Measurements from ENCODE around the gene XIST.
"Not testable (repeated sequence)": the region's sequence is repeated elsewhere in the genome, so short reads cannot be mapped to it uniquely, and the experiment has no call there.

XIST gene

DNA sequence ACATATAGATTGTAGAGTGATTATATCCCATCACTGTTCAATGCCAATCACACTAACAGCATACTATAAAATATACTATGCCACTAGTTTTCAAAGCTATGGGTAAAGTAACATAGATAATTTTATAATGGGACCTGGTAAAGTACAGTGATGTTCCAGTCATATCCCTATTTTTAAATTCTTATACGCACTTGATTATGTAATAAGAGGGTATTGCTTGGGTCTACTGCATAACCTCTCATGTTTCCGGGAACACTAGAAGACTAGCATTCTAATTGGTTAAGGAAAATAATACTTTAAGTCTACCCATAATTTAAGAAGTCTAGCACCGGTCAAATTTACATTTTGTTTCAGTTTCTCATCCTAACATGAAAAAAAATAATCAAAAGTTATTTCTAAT, 14.4 kb downstream of the XIST start:
- DNase-seq, result no peak

DNA sequence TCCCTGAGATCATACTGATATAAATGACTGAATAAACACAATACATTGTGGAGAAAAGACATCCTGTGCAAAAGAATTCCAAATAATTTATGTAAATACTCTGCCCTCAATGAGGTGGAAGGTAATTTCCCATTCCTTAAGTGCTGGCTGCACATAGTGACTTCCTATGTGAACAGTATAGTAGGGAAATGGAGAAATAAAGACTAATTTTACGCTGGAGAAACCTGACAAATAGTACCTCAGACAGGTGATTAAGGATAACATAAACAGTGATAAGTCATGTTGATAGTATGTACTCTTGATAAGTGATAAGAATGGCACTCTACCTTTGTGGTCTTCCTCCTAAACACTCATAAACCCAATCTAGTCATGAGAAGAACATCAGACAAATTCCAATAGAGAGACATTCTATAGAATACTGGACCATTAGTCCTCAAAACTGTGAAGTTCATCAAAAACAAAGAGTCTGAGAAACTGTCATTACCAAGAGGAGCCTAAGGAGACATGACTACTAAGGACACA, 15.5 kb downstream of the XIST start:
- DNase-seq, result no peak

DNA sequence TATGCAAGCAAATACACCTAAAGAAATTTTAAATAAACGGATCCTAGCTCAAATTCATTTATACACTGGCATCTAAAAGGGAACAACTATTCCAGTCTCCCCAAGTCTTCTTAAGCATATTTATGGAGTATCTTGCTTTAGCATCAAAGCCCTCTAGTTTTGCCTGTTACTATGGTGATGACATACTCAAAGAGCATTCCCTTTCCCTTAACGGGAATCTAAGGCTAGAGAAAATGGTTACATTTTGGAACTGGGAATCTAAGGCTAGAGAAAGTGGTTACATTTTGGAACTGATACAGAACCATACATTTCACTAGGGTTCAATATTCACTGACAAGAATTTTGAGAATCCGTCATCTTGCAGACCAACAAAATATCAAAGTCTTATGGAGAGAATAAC, 18.3 kb downstream of the XIST start:
- DNase-seq, result no peak

DNA sequence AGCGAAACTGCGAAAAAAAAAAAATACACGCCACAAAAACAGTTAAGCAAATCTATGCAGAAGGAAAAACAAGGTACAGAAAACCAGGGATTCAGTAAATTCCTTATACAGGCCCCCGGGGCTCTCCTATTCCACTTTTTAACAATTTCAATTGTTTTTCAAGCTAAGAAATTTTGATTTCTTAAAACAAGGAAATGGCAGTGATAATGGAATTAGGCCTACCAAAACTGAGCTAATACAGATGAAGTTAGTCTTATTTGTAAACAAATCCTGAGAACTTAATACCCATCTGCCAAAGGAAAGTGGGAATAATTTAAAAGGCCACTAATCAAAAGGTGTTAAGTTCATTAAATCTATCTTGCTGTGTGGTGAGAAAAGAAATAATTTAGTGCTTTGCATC, 20.2 kb downstream of the XIST start:
- DNase-seq, result no peak

DNA sequence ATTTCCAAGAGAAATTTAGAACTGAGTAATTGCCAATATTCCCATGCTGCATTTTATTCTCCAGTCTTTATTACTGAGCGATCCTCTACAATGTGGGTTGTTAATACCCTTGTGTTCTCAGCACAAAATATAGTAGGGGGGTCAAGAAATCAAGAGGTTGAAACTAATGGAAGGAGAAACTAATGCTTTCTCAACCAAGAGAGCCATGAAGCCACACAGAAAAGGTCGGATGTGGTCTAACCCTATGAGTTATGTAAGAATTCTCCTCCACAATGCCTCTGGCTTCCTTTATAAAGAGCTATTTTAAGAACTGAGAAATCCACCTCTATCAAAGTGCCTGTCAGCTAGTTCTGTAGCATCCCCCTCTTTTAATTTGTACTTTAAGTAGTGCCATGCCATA, 21.0 kb downstream of the XIST start:
- DNase-seq, result no peak

DNA sequence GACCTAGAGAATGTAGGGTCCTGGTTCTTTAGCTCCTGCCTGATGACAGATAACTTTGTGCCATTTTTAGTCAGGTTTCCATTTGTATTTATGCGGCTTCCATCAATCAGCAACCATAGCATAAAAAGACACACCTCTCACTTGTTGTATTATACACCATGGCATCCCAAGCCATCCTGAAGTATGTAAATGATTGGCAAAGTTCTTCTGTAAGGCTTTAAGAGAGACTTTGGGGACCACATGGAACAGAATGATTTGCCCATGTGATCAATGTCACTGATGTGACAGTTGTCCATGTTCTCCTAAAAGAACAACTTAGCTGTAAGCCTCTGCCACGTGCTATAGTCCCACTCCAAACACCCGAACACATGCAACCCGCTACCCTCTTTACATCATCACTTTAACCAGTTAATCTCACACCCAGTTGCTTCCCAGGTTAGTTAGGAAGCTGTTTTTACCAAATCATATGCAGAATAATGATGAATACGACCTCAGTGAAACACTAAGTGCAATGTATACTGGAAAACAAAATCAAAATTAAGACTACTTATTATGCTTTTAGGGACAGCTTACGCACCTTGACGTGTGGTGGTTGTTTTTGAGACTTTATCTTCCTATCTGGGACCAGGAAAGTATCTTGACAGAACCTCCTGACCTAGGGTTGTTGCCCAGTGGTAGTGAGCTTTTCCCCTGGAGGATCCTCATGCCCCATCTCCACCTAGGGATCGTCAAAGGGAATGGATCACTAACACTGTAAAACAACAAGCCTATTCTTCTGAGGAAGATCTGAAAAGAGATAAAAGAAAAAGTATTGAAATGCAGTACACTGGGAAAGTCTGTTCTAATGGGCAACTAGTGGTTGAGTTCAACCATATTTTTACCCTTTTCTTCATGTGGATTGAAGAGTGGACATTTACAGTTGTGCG, 21.8 kb downstream of the XIST start:
- no peak for DNase-seq

DNA sequence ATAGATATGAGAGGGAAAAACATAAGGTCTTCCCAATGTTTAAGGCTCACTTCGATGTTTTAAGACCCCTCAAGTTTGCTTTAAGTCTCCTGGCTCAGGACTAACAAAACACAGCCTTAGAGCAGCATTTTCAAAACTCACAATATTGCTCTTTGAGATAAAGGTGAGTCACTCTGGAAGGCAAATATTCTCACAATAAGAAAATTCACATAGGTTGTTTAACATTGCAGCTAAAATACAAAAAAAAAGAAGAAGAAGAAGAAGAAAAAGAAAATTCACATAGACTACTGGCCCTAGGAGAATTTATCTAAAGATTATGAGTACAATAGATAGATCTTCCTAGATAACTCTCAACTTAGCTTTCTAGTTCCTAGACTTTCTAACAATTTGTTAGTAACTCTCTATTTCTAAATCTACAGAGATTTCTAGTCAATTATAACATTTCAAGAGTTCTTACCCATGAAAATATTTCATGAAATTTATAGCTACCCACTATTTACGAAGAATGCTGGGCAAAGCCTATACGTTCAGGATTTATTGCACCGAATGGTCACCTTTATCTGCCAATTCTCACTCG, 22.5 kb downstream of the XIST start:
- no peak for DNase-seq

DNA sequence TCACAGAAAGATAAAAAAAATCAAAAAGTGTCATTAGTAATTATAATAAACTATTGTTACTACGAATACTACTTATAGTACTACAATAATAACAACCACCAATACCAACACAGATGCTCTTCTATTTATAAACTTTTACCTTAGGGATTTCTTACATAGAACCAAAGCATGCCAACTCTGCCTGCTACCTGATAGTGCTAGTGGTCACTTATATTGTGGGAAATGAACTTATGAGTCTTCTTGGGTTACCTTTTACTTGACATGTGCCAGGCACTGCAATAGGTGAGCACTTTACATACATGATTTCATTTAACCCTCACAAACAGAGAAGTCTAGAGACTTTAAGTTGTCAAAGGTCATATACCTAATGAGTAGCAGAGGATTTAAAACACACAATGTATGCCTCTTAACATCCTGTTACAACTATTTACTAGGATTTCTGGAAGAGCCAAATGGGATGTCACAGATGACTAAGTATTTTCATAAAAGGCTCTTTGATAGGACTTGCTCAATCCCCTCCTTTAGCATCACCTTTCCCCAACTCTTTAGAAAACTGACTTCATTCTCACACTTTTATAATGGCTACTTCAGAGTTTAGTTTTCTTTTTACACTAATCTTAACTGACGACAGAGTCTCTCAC, 24.3 kb downstream of the XIST start:
- no peak for DNase-seq

DNA sequence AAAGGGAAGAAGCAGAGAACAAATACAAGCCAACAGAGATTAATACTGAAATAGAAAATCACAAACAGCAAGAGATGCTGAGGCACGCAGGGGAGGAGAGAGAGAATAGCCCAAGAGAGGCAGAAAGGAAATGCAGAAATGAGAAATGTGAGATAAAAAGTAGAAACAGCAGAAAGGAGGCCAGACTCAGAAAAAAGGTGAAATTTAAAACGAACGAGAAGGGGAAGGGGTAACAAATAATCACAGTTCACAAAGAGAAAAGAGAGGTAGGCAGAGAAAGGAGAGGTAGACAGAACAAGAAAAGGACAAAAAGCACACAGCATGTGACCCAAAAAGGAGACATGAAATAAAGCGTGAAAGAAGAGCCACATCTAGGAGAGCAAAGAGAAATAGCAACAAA, 25.1 kb downstream of the XIST start:
- no peak for DNase-seq

DNA sequence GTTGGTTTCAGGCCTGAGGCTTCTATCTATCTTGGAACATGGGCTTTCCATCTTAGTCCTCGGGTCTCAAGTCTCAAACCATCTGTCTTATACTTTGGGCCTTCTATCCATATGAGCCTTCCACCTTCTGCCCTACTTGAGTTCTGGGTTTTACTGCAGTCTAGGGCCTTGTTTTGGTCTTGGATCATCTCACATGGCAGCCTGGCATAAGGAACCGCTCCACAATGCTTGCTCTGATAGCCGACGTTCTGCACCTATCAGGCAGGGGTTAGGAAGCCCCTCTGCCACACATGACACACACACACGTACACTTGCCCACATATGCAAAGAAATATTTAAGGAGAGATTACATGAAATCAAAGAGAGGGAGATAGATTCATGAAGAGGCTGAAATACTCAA, 25.5 kb downstream of the XIST start:
- DNase-seq, result no peak

DNA sequence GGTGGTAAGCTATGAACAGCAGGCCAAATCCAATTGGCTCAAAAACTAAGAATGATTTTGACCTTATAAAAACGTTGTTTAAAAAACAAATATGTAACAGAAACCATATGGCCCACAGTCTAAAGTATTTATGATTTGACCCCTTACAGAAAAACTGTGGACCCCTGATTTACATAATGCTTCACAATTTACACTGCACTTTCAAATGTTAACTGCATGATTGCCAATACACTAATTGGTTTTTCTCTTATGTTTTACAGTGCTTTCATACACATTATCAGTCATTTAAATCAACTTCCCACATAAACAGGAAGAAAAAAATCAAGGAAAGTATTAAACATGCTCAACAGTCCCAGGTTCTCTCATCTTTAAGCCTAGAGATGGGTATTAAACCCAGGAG, 26.9 kb downstream of the XIST start:
- DNase-seq, result no peak

DNA sequence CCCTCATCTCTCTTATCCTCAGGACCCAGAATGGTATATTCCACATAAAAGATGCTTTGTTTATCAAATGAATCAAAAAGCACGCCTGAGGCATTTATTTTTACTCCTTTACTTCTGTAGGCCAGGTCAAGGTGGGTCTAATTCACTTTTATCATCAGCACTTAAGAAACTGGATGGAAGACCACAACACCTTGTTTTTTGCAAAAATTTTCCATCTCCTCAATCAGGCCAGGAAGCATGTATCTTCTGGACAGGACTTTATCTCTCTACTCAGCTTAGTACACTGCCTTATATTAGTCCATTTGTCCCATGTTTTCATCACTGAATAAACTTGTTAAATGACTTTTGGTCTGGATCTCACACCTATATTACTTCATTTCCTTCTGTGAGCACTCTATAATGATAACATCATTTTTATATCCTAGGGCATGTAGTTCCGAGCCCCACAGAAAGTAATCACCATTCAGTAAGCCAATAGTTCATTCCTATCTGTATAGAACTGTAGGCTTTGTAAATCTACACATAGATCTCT, 29.0 kb downstream of the XIST start:
- no peak for DNase-seq

DNA sequence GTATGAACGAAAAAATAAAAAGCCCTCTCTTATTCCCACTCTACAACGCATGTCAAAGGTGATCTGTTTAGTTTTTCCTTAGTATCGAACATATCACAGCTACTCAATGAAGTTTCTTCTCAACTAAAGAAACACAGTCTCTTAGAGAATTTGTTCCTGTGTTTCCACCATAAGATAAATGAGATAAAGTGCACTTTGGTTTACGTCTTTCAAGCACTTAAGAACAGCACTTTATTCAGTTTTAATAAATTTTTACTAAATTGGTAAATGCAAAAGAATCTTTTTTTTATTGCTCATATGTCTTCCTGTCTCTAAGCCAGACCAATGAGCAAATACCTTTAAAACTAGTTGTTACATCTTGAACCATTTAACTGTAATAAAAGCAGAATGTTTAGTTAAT, 29.7 kb downstream of the XIST start:
- no peak for DNase-seq

DNA sequence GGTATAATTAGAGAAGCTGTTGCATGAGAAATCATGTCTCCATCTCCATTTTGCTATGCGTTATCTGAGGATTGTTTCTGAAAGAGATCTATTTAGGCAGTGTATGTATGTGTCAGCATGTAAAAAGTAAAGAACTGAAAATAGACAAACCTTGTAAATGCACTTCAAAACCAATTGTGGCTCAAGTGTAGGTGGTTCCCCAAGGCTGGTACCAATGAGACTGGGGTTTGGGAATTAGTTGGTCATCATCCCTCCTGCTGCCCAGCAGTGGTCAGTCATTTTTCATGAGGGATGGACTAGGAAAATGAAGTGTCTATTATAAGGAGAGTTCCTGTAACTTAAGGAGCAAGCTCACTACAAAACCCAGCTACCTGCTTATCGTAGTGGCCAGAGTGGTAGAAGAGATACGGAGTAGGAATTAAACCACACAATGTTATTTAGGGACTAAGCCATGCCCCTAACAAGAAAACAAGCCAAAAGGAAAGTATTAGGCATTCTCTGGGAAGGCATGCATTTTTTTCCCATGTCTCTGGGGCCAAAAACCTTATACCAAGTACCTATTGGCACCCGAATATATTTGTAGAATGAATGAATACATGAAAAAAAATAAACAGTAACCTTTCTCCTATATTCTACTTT, 30.5 kb downstream of the XIST start:
- DNase-seq, result no peak

DNA sequence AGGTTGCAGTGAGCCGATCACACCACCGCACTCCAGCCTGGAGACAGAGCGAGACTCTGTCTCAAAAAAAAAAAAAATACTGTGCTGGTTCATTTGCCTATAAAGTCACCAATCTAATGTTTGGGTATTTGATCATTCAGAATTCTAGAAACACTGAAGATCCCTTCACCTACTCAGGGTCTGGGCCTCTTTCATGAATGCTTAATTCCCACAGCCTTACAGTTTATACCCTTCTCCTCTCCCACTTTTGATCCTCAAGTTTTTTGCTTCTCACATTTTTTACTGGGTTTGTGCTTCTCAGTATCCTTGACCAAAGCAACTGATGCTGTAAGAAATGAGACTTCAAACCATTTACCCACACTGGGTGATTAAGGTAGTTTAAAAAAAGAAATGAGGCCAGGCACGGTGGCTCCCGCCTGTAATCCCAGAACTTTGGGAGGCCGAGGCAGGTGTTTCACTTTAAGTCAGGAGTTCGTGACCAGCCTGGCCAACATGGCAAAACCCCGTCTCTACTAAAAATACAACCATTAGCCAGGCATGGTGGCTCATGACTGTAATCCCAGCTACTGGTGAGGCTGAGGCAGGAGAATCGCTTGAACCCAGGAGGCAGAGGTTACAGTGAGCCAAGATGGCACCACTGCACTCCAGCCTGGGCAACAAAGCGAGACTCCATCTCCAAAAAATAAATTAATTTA, 32.5 kb downstream of the XIST start:
- DNase-seq, result not testable (repeated sequence)

DNA sequence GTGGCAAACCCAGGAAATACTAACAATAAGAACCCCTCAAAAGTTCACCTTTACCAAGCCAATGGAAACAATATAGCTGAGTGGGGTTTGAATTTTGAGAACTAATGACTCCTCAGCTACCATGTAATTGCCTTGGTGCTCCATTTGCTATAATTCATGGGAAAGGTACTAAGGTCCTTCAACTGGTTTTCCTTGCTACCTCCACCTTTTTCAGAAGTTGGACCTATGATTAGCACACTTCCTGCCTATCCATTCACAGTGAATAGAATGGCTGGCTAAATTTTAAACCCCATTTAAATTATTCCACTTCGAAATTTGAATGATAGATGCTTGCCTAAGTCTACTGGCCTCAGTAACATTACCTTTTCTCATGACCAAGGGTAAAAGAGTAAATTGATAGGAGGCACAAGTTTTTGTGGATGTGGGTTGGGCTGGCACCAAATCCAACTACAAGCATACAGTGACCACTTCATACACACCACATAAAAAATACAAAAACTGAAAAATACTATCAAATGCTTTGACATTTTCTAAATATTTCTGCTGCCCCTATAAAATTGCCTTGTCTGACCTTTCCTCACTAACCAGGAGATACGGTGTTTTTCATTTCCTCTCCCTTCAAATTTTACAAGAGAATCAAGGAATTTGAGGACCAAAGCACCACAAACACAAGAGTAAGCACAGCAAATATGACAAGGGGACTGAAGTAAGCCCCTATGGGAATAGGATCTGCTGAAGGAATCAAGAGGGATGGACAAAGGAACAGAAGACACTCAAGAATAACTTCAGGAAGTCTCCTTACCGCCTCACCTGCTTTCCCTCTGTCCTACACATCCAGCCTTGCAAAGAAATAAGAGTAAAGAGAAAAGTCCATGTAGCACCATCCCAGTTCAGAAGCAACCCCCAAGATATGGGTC, 34.1 kb downstream of the XIST start:
- DNase-seq, result no peak

DNA sequence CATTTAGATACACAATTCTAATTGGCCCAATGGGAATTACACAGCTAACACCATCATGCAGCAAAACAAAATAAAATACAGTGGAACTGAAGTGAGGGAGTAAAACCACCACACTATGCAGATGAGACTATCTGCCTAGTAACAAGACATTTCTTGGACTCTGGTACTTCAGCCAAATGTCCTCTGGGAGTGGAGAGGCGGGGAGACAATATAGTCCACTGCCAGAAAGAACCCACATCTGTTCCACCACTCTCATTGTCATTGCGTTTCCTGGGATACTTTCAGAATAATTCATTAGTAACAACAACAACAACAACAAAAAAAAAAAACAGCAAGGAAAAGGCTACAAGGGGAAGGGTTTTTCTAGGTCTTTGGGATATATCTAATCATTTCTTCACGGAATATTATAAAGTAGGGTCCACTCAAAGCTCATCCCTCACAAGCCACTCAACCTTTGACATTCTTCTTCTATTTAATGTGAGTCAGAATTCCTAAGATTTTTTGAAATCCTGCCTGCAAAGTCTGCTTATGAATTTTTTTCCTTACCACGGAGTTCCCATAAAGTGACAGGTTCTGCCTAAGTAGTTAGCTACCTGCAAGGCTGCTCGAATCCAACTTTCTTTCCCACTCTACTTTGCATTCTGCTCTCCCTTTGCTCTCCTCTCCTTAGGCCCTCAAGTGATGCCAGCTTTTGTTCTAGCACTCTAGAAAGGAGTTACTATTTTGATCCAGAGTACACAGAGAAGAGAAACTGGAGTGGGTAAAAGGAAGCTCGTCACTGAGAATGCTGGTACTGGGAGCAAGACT, 34.9 kb downstream of the XIST start:
- no peak for DNase-seq

DNA sequence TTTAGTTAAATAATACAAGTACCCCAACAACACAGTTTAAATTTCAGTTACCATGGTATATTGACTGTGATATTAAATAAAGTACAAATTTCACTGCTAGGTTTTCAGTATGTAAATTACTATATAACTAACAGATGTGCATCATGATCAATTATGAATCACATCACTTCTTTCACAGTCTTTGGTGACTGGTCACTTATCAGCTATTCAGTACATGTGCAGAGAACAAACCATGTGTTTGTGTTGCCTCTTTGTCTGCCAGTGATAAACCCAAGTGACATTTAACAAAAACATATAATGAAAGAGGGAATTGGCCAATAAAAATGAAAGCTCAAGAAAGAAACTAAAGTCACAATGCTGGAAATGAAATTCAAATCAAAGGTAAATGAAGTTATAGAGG, 40.3 kb downstream of the XIST start:
- no peak for DNase-seq

DNA sequence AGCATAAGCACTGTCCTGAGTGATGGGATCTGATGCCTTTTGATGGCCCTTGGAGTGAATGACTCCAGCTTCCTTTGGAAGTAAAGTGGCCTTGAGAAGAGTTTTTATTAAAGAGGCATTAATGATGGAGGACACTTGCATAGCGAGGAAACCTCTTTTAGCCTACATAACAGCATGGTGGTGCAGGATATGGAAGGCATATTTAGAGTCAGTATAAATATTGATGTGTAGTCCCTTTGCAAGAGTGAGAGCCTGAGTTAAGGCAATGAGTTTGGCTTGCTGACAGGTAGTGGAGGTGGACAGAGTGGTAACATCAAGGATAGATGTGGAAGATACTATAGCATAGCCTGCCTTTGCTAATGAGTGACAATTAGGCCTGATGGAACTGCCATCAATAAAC, 48.4 kb downstream of the XIST start:
- DNase-seq, result not testable (repeated sequence)

DNA sequence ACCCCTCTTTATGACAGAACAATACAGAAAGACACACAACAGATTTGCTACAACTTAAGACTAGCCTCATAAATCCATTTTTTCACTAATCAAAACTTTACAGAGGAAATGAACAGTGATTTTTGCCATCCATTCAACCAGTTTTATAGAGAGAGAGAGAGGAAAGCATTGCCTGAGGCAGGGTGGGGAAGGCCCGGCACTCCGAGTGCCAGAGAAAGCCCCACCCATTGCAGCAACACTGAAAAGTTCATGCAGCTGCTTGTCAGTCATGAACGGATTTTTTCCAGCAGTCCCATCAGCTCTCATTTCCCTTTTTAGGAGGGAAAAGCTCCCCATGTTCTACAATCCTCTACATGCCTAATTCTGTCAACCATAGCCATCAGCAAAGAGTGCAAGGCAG, 52.6 kb downstream of the XIST start:
- DNase-seq, result no peak

DNA sequence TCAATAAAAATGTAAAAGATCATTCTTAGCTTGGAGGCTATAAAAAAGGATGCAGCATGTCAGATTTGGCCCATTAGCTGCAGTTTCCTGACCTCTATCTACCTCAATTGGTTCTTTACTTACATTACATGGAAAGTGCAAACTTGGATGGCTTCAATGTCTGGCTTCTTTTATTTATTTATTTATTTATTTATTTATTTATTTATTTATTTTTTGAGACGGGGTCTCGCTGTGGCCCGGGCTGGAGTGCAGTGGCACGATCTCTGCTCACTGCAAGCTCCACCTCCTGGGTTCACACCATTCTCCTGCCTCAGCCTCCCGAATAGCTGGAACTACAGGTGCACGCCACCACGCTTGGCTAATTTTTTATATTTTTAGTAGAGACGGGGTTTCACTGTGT, 60.0 kb downstream of the XIST start:
- not testable (repeated sequence) for DNase-seq
